ENCODE measurements around the gene FOXRED1.

The FOXRED1 gene

GRCh38 chr11:126310992-126311310 is 42.0 kb downstream of the FOXRED1 start:
- DNase-seq (ENCODE audit: low read depth in 1 of 2, low spot score in 1 of 2), result no peak
- no peak for TF ChIP-seq SPI1 (IDR thresholded peaks at IDR 0.05; ENCODE audit: borderline replicate concordance, low read depth)
- TF ChIP-seq REST (IDR thresholded peaks at IDR 0.05; ENCODE audit: insufficient replicate concordance, low read depth), result no peak
- TF ChIP-seq GABPA (IDR thresholded peaks at IDR 0.05; ENCODE audit: low read depth), result no peak
- TF ChIP-seq CTCF (IDR thresholded peaks at IDR 0.05; ENCODE audit: insufficient read depth, low read length), result no peak
- TF ChIP-seq POLR2AphosphoS5 (IDR thresholded peaks at IDR 0.05; ENCODE audit: low read depth), result no peak
- peak overlapping the region; percentile 81 for H3K27ac ChIP-seq (replicated peaks)
- H3K4me3 ChIP-seq (replicated peaks; ENCODE audit: insufficient read depth, low read length), result no peak overlapping the region
- H3K27me3 ChIP-seq (ENCODE audit: insufficient read depth, poor library complexity, severe bottlenecking), result no peaks in the 10 kb centered on the region

DNA sequence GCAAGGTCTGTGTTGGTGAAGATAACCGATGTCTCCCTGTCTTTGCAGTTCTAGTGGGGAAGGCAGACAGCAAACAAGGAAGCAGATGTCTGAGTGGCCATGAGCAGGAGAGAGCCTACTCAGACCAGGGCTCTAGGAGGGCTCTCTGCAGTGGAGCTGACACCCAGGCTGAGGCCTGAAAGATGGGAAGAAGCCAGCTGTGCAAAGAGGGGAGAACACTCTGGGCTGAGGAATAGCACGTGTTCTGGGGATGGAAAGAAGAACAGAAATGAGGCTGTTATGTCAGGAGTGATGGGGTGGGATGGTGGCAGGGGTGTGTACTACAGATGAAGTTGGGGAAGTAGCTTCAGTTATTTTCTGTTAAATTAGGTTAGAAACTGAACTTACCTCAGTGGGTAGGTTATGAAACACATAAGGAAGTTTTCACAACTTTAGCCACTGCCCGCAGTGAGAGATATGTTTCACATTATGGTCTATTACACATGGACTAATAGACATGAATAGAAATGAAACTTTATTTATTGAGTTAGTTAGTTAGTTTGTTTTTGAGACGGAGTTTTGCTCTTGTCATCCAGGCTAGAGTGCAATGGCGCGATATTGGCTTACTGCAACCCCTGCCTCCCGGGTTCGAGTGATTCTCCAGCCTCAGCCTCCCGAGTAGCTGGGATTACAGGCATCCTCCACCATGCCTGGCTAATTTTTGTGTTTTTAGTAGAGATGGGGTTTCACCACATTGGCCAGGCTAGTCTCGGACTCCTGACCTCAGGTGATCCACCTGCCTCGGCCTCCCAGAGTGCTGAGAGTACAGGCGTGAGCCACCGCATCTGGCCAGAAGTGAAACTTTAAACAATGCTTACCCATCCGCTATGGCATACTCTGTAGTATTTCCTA is 42.7 kb downstream of the FOXRED1 start:
- TF ChIP-seq SPI1 (IDR thresholded peaks at IDR 0.05; ENCODE audit: borderline replicate concordance, low read depth) (peak; percentile 48; the same call in 1 of the 2 replicates), GABPA (IDR thresholded peaks at IDR 0.05; ENCODE audit: low read depth) (no peak), CTCF (IDR thresholded peaks at IDR 0.05; ENCODE audit: insufficient read depth, low read length) (no peak), POLR2AphosphoS5 (IDR thresholded peaks at IDR 0.05; ENCODE audit: low read depth) (peak; percentile 60), REST (IDR thresholded peaks at IDR 0.05; ENCODE audit: insufficient replicate concordance, low read depth) (peak; percentile 40)
- Histone ChIP-seq H3K27ac (replicated peaks) (peak overlapping the region; percentile 81), H3K27me3 (ENCODE audit: insufficient read depth, poor library complexity, severe bottlenecking) (no peaks in the 10 kb centered on the region), H3K4me3 (replicated peaks; ENCODE audit: insufficient read depth, low read length) (no peak overlapping the region)
- DNase-seq (ENCODE audit: low read depth in 1 of 2, low spot score in 1 of 2), result peak; percentile 92 to 96

- H3K4me3 ChIP-seq (replicated peaks; ENCODE audit: insufficient read depth, low read length), result no peak overlapping the region
- TF ChIP-seq REST (IDR thresholded peaks at IDR 0.05; ENCODE audit: insufficient replicate concordance, low read depth) (no peak), CTCF (IDR thresholded peaks at IDR 0.05; ENCODE audit: insufficient read depth, low read length) (no peak), GABPA (IDR thresholded peaks at IDR 0.05; ENCODE audit: low read depth) (no peak), POLR2AphosphoS5 (IDR thresholded peaks at IDR 0.05; ENCODE audit: low read depth) (no peak), SPI1 (IDR thresholded peaks at IDR 0.05; ENCODE audit: borderline replicate concordance, low read depth) (no peak)
- no peaks in the 10 kb centered on the region for H3K27me3 ChIP-seq (ENCODE audit: insufficient read depth, poor library complexity, severe bottlenecking)
- H3K27ac ChIP-seq (replicated peaks), result peak overlapping the region; percentile 81
- DNase-seq (ENCODE audit: low read depth in 1 of 2, low spot score in 1 of 2), result no peak
These were observed 44.0 kb downstream of the FOXRED1 start for GRCh38 chr11:126312961-126313360.
